SIG-M5 treated with dmso at 0.1 percent for 504 hours (cell line): ENCODE results near the gene TEAD1.

Experiments used
- DNase-seq: peaks from one replicate; lab custom pipeline; 2025; ENCODE audit not compliant: unreplicated experiment; lab: John Stamatoyannopoulos, UW

TEAD1 gene

DNA sequence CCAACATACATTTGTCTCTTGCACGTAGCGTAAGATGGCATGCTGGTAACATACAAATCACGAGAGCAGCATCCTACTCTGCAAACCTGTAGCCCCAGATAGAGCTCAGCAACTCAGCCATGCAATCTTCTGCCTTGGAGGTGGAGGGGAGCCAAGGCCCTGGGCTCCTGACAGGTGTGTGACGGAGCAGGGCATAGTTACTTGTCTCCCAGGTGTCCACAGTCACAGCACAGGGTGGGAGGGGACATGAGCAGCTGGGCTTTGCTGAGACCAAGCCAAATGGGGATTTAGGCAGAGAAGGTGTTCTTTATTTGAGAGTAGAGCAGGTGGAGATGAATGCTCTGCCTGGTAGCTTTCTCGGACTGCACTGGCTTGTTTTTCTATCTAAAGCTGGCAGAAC is 111.7 kb downstream of the TEAD1 start:
- no peak for DNase-seq

DNA sequence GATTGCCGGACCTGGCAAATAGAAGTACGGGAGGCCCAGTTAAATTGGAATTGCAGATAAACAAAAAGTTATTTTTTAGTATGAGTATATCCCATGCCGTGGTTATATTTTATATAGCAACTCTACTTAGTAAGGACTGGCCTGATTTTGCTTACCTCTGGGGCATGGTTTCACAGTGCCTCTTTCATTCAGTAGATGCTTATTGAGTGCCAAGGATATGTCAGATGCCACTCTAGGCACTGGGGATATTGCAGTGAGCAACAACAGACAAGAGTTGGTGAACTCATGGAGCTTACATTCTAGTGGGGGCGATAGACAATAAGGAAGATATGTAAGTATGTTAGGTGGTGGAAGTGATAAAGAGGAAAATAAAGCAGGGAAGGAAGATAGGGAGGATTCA is 112.2 kb downstream of the TEAD1 start:
- DNase-seq = no peak

DNA sequence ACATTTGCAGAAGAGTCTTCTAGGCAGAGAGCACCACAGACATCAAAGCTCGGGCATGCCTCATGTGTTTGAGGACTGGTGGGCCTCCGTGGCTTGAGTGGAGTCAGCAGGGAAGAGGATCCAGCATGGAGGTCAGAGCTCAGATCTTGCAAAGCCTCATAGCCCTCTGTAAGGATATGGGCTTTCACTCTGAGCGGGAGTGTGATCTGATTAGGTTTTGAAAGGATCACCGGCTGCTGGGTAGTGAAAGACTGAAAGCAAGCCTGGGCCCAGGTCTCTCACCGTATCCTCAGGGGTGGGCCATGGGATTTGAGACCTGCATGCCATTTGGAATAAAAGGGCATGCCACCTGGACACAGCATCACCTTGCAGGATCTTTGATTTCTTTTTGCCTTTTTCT is 112.7 kb downstream of the TEAD1 start:
- DNase-seq = no peak

DNA sequence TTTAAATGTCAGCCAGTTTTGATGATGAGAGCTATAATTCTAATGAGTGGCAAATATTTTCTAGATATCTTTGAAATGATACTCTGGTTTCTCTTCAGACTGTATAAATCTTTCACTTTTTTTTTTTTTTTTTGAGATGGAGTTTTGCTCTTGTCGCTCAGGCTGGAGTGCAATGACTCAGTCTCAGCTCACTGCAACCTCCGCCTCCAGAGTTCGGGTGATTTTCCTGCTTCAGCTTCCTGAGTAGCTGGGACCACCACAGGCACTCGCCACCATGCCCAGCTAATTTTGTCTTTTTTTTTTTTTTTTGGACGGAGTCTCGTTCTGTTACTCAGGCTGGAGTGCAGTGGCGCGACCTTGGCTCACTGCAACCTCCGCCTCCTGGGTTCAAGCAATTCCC is 113.6 kb downstream of the TEAD1 start:
- no peak for DNase-seq

DNA sequence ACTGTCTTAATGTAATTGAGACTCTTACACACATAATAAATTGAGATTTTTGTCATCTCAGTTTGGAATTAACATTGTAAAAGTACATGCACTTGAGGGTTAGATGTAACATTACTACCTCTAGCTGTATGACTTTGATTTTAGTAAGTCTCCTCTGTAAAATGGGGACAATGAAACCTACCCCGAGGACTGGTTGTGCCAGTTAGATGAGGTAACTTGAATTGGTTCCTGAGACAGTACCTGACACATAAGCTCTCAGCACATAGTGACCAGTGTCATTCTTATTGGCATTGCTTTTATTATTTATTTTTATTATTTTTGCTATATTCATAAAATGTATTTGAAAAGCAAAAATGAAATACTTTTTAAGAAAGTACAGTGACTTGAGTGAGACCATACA is 114.8 kb downstream of the TEAD1 start:
- no peak for DNase-seq

DNA sequence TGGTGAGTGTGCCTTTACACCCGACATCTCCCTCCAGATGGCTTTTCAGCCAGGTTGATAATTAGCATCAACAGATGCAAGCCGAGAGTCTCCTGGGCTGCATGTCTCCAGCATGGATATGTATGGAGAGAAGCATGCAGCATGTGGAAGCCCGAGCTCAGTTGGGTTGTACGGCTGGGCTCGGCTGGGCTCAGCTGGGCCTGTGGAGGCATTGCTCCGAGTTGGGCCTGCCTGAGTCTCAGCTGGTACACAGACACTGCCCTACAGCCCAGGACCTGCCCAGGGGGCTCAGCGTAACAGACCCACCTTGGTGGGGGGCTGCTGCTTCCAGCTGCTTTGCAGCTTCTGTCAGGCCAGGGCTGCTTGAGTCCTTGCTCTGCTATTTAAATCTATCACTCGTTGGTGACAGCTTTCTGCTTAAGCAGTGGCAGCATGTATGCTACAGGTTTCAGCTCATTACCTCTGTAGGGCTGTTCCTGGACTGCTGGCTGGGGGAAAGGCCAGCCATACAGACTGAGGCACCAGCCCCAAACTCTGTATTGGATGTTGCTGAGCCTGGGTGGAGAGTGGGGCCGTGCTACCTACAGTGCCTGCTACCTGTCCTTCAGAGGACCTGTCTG is 115.5 kb downstream of the TEAD1 start:
- DNase-seq = no peak

DNA sequence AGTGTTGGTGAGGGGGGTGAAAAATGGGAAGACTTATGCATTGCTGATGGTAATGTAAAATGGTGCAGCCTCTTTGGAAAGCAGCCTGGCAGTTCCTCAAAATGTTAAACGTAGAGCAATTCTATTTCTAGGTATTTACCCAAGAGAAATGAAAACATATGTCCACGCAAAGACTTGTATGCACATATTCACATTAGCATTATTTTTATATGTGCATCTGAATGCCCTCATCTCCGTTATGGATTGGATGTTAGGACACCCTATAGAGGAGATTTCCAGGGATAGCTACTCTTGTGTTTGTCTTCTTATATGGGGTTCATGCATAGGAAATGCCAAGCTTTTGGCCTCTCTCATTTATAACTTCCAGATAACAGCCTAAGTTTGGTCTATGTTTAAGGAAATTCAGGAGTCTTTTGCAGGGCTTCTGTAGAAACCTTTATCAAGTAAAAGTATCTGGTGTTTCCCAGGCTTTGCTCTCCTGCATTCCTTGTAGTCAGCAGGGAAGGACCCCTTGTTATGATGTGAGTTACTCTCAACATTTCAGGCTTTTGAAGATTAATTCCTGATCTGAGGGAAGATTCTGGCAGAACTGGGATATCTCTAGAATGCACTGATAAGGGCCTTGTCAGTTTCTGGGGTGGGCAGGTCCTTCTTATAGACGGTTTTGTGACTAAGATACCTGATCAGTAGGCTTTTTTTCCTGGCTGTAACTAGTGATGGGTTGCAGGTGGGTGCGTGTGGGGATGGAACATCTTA is 116.8 kb downstream of the TEAD1 start:
- DNase-seq = no peak

DNA sequence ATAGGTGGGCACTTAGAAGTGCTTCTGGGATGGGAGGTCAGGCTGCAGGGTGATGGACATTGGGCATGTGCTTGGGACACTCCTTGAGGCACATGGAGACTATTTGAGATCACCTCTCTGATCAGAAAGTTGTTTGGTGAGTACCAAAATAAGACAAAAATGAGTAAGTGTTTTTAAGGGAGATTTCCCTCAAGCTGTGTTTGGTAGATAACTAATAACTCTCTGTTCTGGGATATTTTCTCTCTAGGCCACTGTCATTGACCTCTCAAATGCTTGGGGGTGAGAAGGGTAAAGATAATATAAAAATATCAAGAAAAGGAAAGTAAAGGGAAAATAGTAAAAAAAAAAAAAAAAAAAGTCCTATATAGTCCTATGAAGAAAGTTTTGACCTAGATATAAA is 117.8 kb downstream of the TEAD1 start:
- no peak for DNase-seq

DNA sequence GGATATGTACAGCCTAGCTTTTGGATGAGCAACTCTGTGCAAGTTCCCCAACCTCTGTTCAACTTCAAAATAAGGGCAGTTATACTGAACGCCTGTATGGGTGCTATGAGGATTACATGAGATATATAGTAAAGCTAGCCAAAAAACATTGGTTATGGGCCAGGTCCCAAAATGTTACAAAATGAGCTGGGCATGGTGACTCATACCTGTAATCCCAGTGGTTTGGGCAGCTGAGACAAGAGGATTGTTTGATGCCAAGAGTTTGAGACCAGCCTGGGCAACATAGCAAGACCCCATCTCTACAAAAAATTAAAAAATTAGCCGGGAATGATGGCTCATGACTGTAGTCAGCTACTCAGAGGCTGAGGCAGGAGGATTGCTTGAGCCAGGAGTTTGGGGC is 118.4 kb downstream of the TEAD1 start:
- no peak for DNase-seq

DNA sequence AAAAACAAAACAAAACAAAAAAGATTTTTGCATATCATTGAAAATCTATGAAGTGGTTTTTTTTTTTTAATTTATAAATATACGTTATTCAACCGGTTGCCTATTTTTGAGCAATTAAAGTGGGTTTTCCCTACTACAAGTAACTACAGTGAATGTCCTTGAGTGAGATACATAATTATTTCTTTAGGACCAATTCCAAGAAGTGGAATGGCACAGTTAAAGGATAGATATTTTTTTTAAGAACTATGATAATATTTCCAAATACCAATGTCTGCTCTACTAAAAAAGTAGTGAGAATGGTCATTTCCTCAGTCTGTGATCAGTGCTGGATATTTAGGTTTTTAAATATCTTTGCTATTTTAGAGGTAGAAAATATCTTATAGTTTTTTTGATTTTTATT is 118.8 kb downstream of the TEAD1 start:
- no peak for DNase-seq

DNA sequence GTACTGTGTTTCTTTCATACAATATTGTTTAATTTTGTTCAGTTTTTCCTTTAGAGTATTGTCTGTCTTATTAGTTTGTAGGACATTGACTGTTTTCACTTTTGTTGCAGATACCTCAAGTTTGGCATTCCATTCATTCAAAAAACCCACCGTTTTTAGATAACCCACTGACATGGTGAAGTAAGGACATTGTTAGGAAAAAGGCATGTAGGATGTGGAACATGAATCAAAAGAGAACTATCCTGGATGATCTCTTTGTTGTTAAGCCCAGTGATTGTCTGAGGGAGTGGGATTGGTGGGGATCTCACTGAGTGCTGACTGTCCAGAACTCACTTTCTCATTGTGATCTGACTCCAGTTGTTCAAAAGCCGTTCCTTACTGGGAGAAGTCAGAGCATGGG is 119.3 kb downstream of the TEAD1 start:
- no peak for DNase-seq

DNA sequence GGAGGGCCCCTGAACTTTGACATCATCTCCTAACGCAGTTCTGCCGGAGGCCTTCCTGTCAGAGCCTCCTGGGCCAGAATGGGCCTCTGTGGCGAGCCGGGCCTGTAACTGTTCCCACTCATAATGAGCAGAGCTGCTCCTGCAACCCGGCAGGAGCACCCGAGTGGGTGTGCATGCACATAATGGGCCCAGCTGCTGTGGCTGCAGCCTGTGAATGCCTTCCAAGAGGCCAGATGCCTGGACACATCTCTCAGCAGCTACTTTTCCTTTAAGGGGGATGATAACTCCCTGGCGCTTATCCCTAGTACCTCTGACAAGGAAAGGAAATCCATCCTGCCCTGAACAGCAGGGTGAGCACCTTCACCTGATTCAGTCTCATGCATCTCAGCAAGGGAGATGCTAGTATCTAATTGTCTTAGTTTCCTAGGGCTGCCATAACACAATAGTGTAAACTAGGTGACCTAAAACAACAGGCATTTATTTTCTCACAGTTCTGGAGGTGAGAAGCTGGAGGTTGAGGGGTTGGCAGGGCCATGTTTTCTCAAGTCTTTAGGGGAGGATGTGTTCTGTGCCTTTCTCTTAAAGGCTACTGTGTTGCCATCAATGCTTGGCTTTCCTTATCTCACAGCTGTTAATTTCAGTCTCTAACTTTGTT is 120.5 kb downstream of the TEAD1 start:
- no peak for DNase-seq

DNA sequence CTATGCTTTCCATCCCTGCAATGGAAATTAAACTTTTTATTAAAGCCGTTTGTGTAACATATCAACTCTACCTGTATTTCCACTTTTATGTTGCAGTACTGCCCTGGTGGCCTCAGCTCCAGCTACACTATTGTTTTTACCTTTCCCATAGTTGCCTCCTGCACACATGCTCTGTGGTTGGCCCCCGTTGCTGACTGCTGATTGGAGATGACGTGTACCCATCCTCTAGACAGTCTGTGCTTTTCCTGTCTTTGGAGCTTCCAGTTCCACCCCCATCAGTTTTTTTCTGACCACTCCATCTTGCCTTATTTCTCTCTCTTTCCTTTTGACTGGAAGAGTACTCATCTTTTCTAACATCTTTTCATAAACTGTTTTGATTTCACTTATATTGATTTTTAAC is 123.8 kb downstream of the TEAD1 start:
- no peak for DNase-seq

DNA sequence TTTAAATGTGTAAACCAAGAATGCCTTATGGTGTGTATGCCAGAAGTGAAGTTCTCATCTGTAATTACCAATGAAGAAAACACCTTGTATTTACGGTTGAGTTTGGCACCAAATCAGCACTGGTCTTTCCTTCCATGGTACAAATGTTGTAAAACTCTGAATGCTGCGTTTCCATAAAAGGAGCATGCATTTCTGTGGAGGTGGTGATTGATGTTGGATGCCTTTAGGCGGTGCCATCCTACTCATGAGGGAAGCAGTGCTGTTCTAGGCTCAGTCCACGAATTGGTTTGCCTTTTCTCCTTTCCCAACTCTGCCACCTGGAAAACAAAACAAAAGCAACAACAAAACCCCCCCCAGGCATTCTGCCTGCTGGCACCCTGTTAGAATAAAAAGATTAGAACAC is 124.4 kb downstream of the TEAD1 start:
- DNase-seq = no peak

DNA sequence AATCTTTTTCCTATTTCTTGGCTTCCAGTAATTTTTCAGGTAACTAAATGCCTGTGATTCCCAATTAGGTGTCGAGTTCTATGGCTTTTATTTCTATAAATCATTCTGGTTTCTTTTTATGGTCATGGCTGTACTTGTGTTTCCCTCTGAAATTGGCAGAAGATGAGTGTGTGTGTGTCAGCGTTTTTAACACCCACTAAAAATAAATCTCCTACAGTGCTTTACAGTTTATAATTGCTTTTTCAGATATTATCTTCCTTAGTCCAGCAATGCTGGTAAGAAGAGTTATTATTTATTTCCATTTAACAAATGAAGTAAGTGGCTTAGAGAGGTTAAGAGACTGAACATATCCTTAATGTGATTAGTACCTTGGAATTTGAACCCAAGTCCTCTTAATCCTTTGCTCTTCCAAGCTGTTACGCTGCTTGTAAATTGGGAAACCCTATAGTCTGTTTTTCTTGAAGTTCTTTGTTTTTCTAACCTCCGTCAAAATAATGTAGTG is 125.2 kb downstream of the TEAD1 start:
- DNase-seq = no peak

DNA sequence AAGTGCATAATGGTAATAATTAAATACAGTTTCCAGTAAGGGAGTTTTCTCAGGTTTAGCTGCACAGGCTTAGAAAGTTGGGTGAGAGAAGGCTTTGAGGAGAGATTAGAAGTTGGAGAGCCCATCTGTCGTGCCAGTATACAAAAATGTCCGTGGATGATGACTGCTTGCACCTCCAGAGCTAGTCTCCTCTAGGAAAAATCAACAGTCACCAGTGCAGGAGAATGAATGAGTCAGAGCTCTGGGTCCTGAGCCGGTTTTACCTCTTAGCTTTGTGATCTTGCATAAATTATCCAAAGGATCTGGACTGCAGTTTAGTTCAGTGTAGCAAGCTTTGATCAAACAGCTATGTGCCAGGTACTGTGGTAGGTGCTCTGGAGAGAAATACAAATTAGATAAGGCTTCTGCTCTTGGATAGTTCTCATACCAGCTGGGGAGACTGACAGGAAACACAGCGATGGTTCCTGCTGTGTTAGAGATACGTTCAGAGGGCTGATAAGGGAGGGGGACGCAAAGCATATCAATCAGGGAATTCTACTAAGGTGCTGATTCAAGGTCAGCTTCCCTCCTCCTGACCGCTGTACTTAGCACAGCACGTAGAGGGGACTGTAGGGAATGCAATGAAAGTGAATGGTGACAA is 125.9 kb downstream of the TEAD1 start:
- DNase-seq = peak; percentile 38

DNA sequence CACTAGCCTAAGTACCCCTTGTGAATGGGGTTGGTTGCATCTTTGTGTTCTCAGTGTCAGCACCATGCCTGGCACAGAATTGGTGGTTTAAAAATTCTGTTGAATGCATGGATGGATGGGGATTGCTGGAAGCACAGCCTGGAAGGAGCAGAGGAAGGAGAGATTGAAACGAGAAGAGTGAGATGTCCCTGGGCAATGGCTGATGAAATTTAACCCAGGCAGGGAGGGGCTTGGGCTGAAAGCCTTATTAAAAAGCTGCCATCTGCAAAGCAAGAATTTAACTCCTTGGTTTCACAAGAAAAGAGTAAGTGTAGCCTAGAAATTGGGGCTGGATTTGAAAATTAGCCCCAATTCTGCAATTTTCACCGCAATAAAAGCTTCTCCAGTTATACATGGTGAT is 126.7 kb downstream of the TEAD1 start:
- DNase-seq = no peak

DNA sequence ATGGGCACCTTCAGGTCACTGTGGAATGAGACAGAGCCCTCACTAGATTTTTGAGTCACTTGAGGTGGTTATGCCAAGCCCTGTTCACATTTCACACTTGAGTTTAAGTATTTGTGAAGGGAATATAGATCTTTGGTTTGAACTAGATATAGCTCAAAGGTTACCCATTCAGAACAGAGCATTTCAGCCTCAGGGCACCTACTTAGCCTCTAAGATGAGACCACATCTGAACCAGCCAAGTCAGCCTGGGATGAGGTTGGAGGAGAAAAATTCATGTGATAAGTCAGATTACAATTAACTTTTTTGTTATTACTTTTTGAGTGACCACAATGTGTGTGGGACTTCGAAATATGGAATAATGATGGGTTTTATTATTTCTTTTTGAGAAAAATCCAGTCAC is 127.8 kb downstream of the TEAD1 start:
- no peak for DNase-seq

DNA sequence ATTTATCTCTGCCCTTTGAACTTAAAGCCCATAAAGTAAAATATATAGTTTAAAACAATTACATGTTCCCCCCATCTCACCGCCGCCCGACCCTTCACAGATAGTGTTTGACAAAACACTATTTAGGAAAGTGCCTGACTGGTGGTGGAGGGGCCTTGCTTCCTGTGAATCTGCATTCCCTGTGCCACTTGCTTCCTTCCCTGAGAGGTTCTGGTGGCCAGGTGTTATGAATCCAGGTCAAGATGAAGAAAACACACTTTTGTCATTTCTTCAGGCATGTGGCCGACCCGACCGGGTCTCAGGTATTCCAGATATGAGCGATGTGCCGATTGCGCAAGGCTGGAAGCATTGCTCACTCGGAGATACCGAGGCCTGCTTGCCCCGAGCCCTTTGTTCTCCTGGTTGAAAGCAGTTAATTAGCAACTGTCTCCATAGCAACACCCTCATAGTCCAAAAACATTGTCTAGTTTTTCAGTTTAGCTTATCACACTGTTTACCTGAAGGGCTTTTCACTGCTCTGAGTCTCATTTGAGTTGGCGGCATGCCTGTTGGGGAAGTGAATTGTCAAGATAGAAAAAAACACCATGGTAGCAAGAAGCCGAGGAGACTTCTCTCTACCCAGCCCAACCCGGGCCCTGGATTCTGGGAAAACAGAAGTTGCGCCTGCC is 128.3 kb downstream of the TEAD1 start:
- DNase-seq = peak; percentile 42

DNA sequence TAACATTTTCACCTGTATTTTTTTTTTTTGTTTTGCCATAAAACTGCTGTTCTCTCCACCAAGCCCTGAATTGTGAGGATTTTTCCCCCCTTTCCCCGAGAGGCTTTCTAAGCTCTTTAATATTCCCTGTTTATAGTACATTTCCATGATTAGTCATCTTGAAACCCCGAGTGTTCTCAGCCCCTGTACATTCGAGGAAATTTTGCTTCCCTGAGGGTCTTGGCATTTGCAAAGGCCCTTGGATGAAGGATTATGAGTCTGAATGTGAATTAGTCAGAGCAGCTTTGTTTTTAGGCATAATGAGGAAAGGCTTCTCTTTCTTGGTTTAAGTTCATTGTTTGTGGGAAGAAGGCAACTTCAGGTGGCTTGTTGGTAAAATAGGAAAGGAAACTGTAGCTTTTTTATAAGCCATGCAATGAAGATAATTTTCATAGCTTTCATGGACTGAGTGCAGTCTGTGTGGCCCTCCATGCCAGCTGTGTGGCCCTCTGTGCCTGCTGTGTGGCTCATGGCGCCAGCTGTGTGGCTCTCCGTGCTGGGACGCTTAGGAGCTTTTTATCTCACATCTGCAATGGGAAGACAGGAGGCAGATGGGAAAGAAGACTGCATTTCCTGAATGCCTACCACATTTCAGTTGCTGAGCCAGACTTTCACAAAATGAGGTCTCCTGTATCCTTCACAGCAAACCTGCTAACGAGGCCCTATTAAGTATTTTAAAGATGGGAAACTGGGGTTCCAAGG is 129.0 kb downstream of the TEAD1 start:
- no peak for DNase-seq

DNA sequence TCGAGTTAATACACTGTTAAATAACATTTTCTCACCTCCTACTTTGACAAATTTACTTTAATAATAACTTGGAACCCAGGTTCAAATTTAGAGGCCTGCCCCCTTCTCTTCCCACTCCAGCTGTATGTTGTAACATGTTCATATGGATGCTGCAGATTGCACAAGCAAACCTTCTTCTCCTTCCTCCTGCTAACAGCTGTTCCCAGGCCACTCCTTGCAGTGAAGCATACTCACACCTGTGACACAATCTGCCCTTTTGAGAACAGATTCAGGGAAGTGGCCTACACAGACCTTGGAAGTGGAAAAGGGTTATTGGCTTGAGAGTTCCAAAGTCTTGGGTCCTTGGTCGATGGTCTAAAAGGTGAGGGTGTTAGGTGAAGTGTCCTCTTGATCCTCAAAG is 131.9 kb downstream of the TEAD1 start:
- DNase-seq = no peak
